Activated CD8-positive, alpha-beta T cell treated with anti-CD3 and anti-CD28 coated beads for 36 hours (primary cell): ENCODE results near the gene HJV. TPM values are rescaled to one million over a fixed set of nuclear protein-coding genes. Genes with fewer than 3 reads are reported as not detected.
A peak's percentile ranks its signal among the peaks of the same experiment; 100 is the strongest.
"Not testable (repeated sequence)": the region's sequence is repeated elsewhere in the genome, so short reads cannot be mapped to it uniquely, and the experiment has no call there.

Experiments used
- ATAC-seq: fragments of 200-7000 bp; cut with Tn5 transposase; one replicate; pipeline ENCODE4 v1.10.0; 2021; ENCODE audit warnings: mild to moderate bottlenecking, moderate library complexity
- CTCF ChIA-PET: fragments of 350-600 bp; sonication (Branson Sonifier 250); formaldehyde crosslinking; loops from one replicate; lab custom pipeline; 2021; ENCODE audit warnings: antibody characterized with exemption; lab: Charles Lee
- POLR2A ChIA-PET: fragments of 350-600 bp; sonication (Branson Sonifier 250); formaldehyde crosslinking; loops from one replicate; lab custom pipeline; 2021; ENCODE audit warnings: antibody characterized with exemption; lab: Charles Lee
- DNase-seq: peaks from one replicate; pipeline ENCODE4 v3.0.0-alpha.2; 2020
- H3K27ac Mint-ChIP-seq: one replicate; pipeline ENCODE4 v1.8.0; 2021; ENCODE audit warnings: mild to moderate bottlenecking, mixed read lengths
- H3K27me3 Mint-ChIP-seq: one replicate; pipeline ENCODE4 v1.8.0; 2021; ENCODE audit warnings: mixed read lengths
- H3K36me3 Mint-ChIP-seq: one replicate; pipeline ENCODE4 v1.8.0; 2021; ENCODE audit warnings: low read depth, mixed read lengths
- H3K4me1 Mint-ChIP-seq: one replicate; pipeline ENCODE4 v1.8.0; 2021; ENCODE audit warnings: low read depth, mixed read lengths
- H3K4me3 Mint-ChIP-seq: one replicate; pipeline ENCODE4 v1.8.0; 2021; ENCODE audit warnings: mild to moderate bottlenecking, moderate library complexity, mixed read lengths
- H3K9me3 Mint-ChIP-seq: one replicate; pipeline ENCODE4 v1.8.0; 2021; ENCODE audit warnings: mixed read lengths
- CTCF ChIP-seq: fragments of 200-600 bp; IDR thresholded peaks from one replicate; pipeline ENCODE4 v1.8.0; 2022; ENCODE audit warnings: antibody characterized with exemption, mild to moderate bottlenecking
- intact Hi-C: fragments of 100-400 bp; cut with micrococcal nuclease; formaldehyde crosslinking; loops from one replicate; pipeline ENCODE4 v1.10.0; 2022
- total RNA-seq, 2 experiments: library from RNA; stranded (reverse); gene quantifications; one replicate each; pipeline ENCODE4 v1.2.3, GENCODE V29; 2021

Gene HJV
- total RNA-seq, 2 experiments from 2014 or later, result not detected

DNA sequence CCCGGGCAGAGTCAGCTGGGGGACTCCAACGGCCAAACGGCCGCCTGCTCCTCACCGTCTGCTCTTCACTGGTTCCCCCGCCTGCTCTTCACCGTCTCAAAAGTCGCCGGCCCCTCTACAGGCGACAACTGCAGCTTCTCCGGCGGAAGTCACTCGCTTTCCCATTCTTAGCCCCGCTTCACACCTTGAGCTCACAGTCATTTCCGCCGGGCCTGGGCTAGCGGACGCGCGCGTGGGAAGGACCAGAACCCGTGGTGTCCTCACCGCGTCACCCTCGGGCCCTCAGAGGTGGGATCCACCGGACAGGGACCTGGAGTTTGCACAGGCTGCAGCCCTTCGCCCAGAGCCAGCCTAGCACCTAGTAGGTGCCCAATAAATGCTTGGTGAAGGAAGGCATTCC is 27.9 kb upstream of the HJV start:
- Mint-ChIP-seq H3K4me3 (no peak overlapping the region), H3K4me1 (peaks cover 21% of the 10 kb centered on the region), H3K27ac (no peak overlapping the region), H3K27me3 (no peaks in the 10 kb centered on the region), H3K9me3 (no peaks in the 10 kb centered on the region), H3K36me3 (no peaks in the 10 kb centered on the region)
- ATAC-seq (no peak), DNase-seq (peak; percentile 16)
- ChIA-PET CTCF (interaction anchor here (1.5 to 1.9 kb wide), 2 partner anchors 11 to 71 kb away, joined by 3 to 4 read pairs; no protein-coding TSS in a partner anchor), POLR2A (interaction anchor here (0.7 to 9.7 kb wide), 2 partner anchors 12 to 72 kb away, joined by 3 to 202 read pairs; no protein-coding TSS in a partner anchor)
- TF ChIP-seq CTCF, result no peak
- intact Hi-C loops, result no loop called here

GRCh38 chr1:146048514-146049115 is 27.1 kb upstream of the HJV start:
- peak; percentile 14 for DNase-seq
- ATAC-seq, H3K27ac Mint-ChIP-seq, intact Hi-C loops, H3K9me3 Mint-ChIP-seq, H3K27me3 Mint-ChIP-seq, H3K4me3 Mint-ChIP-seq, H3K36me3 Mint-ChIP-seq: not testable (repeated sequence)
- POLR2A ChIA-PET, result interaction anchor here (9.7 kb wide), 1 partner anchor 11 kb away, joined by 202 read pairs; no protein-coding TSS in a partner anchor
- H3K4me1 Mint-ChIP-seq, result peaks cover 21% of the 10 kb centered on the region
- CTCF ChIA-PET, result interaction anchor here (1.4 to 1.9 kb wide), 3 partner anchors 10 to 70 kb away, joined by 3 to 5 read pairs (median 4); no protein-coding TSS in a partner anchor

GRCh38 chr1:146046664-146047063 is 25.1 kb upstream of the HJV start:
- ATAC-seq (no peak), DNase-seq (no peak)
- no peak for TF ChIP-seq CTCF
- H3K27ac Mint-ChIP-seq, result no peak overlapping the region
- intact Hi-C loops, result no loop called here
- no peaks in the 10 kb centered on the region for H3K9me3 Mint-ChIP-seq
- ChIA-PET POLR2A (interaction anchor here (9.7 kb wide), 1 partner anchor 9 kb away, joined by 202 read pairs; no protein-coding TSS in a partner anchor), CTCF (interaction anchor here (1.0 to 1.2 kb wide), 2 partner anchors 12 to 70 kb away, joined by 3 to 4 read pairs; no protein-coding TSS in a partner anchor)
- no peaks in the 10 kb centered on the region for H3K27me3 Mint-ChIP-seq
- H3K4me1 Mint-ChIP-seq, result peaks cover 16% of the 10 kb centered on the region
- H3K36me3 Mint-ChIP-seq, result no peaks in the 10 kb centered on the region
- H3K4me3 Mint-ChIP-seq, result no peak overlapping the region

DNA sequence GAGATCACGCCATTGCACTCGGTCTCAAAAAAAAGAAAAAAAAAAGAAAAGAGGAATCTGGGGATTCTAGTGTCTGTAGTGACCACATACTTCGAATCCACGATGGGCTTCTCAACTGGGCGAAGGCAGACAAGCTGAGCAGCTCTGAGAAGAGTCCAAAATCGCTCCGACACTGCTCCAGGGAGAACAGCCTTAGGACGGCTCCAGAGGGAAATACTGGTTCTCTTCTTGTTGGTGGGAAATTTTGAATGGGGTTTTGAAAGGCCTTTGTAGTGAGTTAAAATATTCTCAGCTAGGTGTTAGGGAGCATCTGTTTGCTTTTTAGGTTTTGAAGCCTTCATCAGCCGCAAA is 18.3 kb upstream of the HJV start:
- intact Hi-C loops, result no loop called here
- H3K9me3 Mint-ChIP-seq, result no peaks in the 10 kb centered on the region
- DNase-seq (no peak), ATAC-seq (no peak)
- H3K27ac Mint-ChIP-seq, result no peak overlapping the region
- peaks cover 18% of the 10 kb centered on the region for H3K4me1 Mint-ChIP-seq
- no peak for TF ChIP-seq CTCF
- POLR2A ChIA-PET, result interaction anchor here (0.7 to 8.5 kb wide), 7 partner anchors 9 to 121 kb away, joined by 3 to 202 read pairs (median 4); partner anchors contain the start of genes ANKRD34A, POLR3GL and TXNIP
- peaks cover 6% of the 10 kb centered on the region for H3K36me3 Mint-ChIP-seq
- H3K27me3 Mint-ChIP-seq, result peaks cover 7% of the 10 kb centered on the region
- CTCF ChIA-PET, result interaction anchor here (1.7 kb wide), 1 partner anchor 194 kb away, joined by 5 read pairs; the partner anchor contains the start of gene NUDT17
- H3K4me3 Mint-ChIP-seq, result no peak overlapping the region

- intact Hi-C loops, result no loop called here
These were observed 15.6 kb upstream of the HJV start for GRCh38 chr1:146036965-146037646.

More at GRCh38 chr1:146036965-146037646, 15.6 kb upstream of the HJV start:
- no peak for TF ChIP-seq CTCF
- peak overlapping the region; percentile 92 for H3K4me3 Mint-ChIP-seq
- H3K36me3 Mint-ChIP-seq, result peaks cover 6% of the 10 kb centered on the region
- H3K4me1 Mint-ChIP-seq, result peaks cover 25% of the 10 kb centered on the region
- H3K9me3 Mint-ChIP-seq, result no peaks in the 10 kb centered on the region
- DNase-seq (peak; percentile 92), ATAC-seq (peak; percentile 35)
- CTCF ChIA-PET, result interaction anchor here (0.7 to 3.3 kb wide), 9 partner anchors 10 to 209 kb away, joined by 3 to 13 read pairs (median 4); partner anchors contain the start of genes ANKRD34A, NUDT17, PIAS3 and POLR3GL
- H3K27ac Mint-ChIP-seq, result peak overlapping the region; percentile 98
- peaks cover 7% of the 10 kb centered on the region for H3K27me3 Mint-ChIP-seq
- POLR2A ChIA-PET, result interaction anchor here (0.7 to 8.5 kb wide), 16 partner anchors 12 to 213 kb away, joined by 3 to 202 read pairs (median 6); partner anchors contain the start of genes ANKRD34A, LIX1L, PIAS3 and POLR3C
